Ascending aorta (tissue), 2 donors: ENCODE measurements around the gene TOM1L1. TPM values are rescaled to one million over a fixed set of nuclear protein-coding genes. Genes with fewer than 3 reads are reported as not detected.
A peak's percentile ranks its signal among the peaks of the same experiment; 100 is the strongest.

Source experiments
- DNase-seq, 2 donors: peaks; one replicate each; pipeline ENCODE4 v3.0.0-alpha.2; 2019; ENCODE audit warnings: low spot score in 2 of 2
- H3K27ac ChIP-seq, 2 donors: fragments of 200-600 bp; sonication (generic); one replicate each; pipeline ENCODE4 v1.5.1; 2016 to 2017; ENCODE audit warnings: mild to moderate bottlenecking in 1 of 2
- H3K27me3 ChIP-seq: fragments of 200-600 bp; sonication (generic); one replicate; pipeline ENCODE4 v1.5.1; 2017
- H3K36me3 ChIP-seq, 2 donors: fragments of 200-600 bp; sonication (generic); one replicate each; pipeline ENCODE4 v1.5.1; 2016
- H3K4me1 ChIP-seq, 2 donors: fragments of 200-600 bp; sonication (generic); one replicate each; pipeline ENCODE4 v1.5.1; 2016 to 2017; ENCODE audit warnings: mild to moderate bottlenecking in 1 of 2
- H3K4me3 ChIP-seq, 2 donors: fragments of 200-600 bp; sonication (generic); one replicate each; pipeline ENCODE4 v1.5.1; 2016 to 2017; ENCODE audit warnings: mild to moderate bottlenecking in 1 of 2
- H3K9me3 ChIP-seq, 2 donors: fragments of 200-600 bp; sonication (generic); one replicate each; pipeline ENCODE4 v1.5.1; 2016
- CTCF ChIP-seq, 3 experiments: fragments of 200-600 bp in 2 of 3; fragments of 450-650 bp in 1 of 3; sonication (generic) in 2 of 3; IDR thresholded peaks; one replicate each; pipeline ENCODE4 v1.5.1; 2016 to 2019; ENCODE audit warnings: antibody characterized with exemption in 3 of 3, mild to moderate bottlenecking in 1 of 3, moderate library complexity in 1 of 3
- intact Hi-C: fragments of 100-400 bp; cut with DNase I; formaldehyde crosslinking; loops from one replicate; pipeline ENCODE4 v1.15.1; 2023
- total RNA-seq: library from RNA; depleted of rRNA; stranded (reverse); fragments of >200 nt; gene quantifications from one replicate; pipeline ENCODE4 v1.1.0, GENCODE V29; 2016

Gene TOM1L1
- total RNA-seq, 1 donor from 2014 or later, result 31.0 TPM

- Histone ChIP-seq H3K4me1 (no peaks in the 10 kb centered on the region), H3K36me3 (no peaks in the 10 kb centered on the region), H3K27me3 (no peaks in the 10 kb centered on the region), H3K4me3 (no peak overlapping the region), H3K27ac (no peak overlapping the region), H3K9me3 (no peaks in the 10 kb centered on the region)
- no peak for DNase-seq
- TF ChIP-seq CTCF (IDR thresholded peaks at IDR 0.05), result no peak
- intact Hi-C loops, result no loop called here
Observed at GRCh38 chr17:54888981-54889380, 11.7 kb upstream of the TOM1L1 start.

GRCh38 chr17:54891176-54891821 lies 9.4 kb upstream of the TOM1L1 start:
- Histone ChIP-seq H3K4me1 (no peaks in the 10 kb centered on the region), H3K27ac (no peak overlapping the region), H3K36me3 (no peaks in the 10 kb centered on the region), H3K27me3 (no peaks in the 10 kb centered on the region), H3K9me3 (no peaks in the 10 kb centered on the region), H3K4me3 (no peak overlapping the region)
- peak in 1 of 3 experiments; percentile 37 for TF ChIP-seq CTCF (IDR thresholded peaks at IDR 0.05)
- DNase-seq, result no peak
- intact Hi-C loops, result no loop called here

GRCh38 chr17:54892360-54892759 lies 8.3 kb upstream of the TOM1L1 start:
- H3K36me3 ChIP-seq, result no peaks in the 10 kb centered on the region
- H3K4me3 ChIP-seq, result no peak overlapping the region
- no peaks in the 10 kb centered on the region for H3K9me3 ChIP-seq
- TF ChIP-seq CTCF (IDR thresholded peaks at IDR 0.05), result no peak
- H3K27ac ChIP-seq, result no peak overlapping the region
- intact Hi-C loops, result no loop called here
- no peak for DNase-seq
- H3K4me1 ChIP-seq, result no peaks in the 10 kb centered on the region
- no peaks in the 10 kb centered on the region for H3K27me3 ChIP-seq

GRCh38 chr17:54898576-54898975 lies 2.1 kb upstream of the TOM1L1 start:
- intact Hi-C loops, result no loop called here
- TF ChIP-seq CTCF (IDR thresholded peaks at IDR 0.05), result no peak
- Histone ChIP-seq H3K4me1 (no peaks in the 10 kb centered on the region), H3K4me3 (no peak overlapping the region), H3K9me3 (no peaks in the 10 kb centered on the region), H3K36me3 (no peaks in the 10 kb centered on the region), H3K27ac (no peak overlapping the region), H3K27me3 (no peaks in the 10 kb centered on the region)
- no peak for DNase-seq

GRCh38 chr17:54899201-54899600 lies 1.5 kb upstream of the TOM1L1 start:
- no peaks in the 10 kb centered on the region for H3K36me3 ChIP-seq
- H3K27ac ChIP-seq, result no peak overlapping the region
- DNase-seq, result no peak
- intact Hi-C loops, result no loop called here
- H3K9me3 ChIP-seq, result no peaks in the 10 kb centered on the region
- no peak overlapping the region for H3K4me3 ChIP-seq
- H3K27me3 ChIP-seq, result no peaks in the 10 kb centered on the region
- no peak for TF ChIP-seq CTCF (IDR thresholded peaks at IDR 0.05)
- H3K4me1 ChIP-seq, result no peaks in the 10 kb centered on the region
